Mesendoderm (in vitro differentiated cells): Measurements from ENCODE around the gene SLC22A13.

Experiments used
- DNase-seq: peaks from one replicate; pipeline ENCODE4 v3.0.0; 2013
- H2AK5ac ChIP-seq: 2 replicates; pipeline ENCODE4 v1.6.1; 2013; ENCODE audit warnings: low read length, inconsistent platforms
- H2BK120ac ChIP-seq: 2 replicates; pipeline ENCODE4 v1.6.1; 2013; ENCODE audit warnings: low read depth, mild to moderate bottlenecking, low read length, moderate library complexity, mixed read lengths
- H2BK15ac ChIP-seq: replicated peaks from 2 replicates; pipeline ENCODE4 v1.6.1; 2013; ENCODE audit warnings: low read depth, mild to moderate bottlenecking, moderate library complexity
- H2BK5ac ChIP-seq: 2 replicates; pipeline ENCODE4 v1.6.1; 2013; ENCODE audit warnings: low read length, inconsistent platforms
- H3K18ac ChIP-seq: 2 replicates; pipeline ENCODE4 v1.6.1; 2013; ENCODE audit warnings: mild to moderate bottlenecking, low read length, mixed read lengths
- H3K23ac ChIP-seq: one replicate; pipeline ENCODE4 v1.6.1; 2013; ENCODE audit warnings: low read length
- H3K27ac ChIP-seq: 2 replicates; pipeline ENCODE4 v1.5.1; 2013; ENCODE audit warnings: low read depth, mild to moderate bottlenecking, inconsistent platforms, low read length, moderate library complexity
- H3K27me3 ChIP-seq: 2 replicates; pipeline ENCODE4 v1.6.1; 2013; ENCODE audit warnings: low read length, control low read depth, mild to moderate bottlenecking, inconsistent platforms; ENCODE audit not compliant: insufficient read depth, poor library complexity
- H3K36me3 ChIP-seq: 2 replicates; pipeline ENCODE4 v1.6.1; 2013; ENCODE audit warnings: low read length, inconsistent platforms; ENCODE audit not compliant: control insufficient read depth, insufficient read depth
- H3K4ac ChIP-seq: one replicate; pipeline ENCODE4 v1.6.1; 2013; ENCODE audit warnings: low read depth, mild to moderate bottlenecking, low read length, moderate library complexity
- H3K4me1 ChIP-seq: 2 replicates; pipeline ENCODE4 v1.6.1; 2013; ENCODE audit warnings: low read depth, low read length, inconsistent platforms; ENCODE audit not compliant: control insufficient read depth
- H3K4me2 ChIP-seq: 2 replicates; pipeline ENCODE4 v1.6.1; 2013; ENCODE audit warnings: low read length
- H3K4me3 ChIP-seq: 2 replicates; pipeline ENCODE4 v1.5.1; 2013; ENCODE audit warnings: mild to moderate bottlenecking, low read length
- H3K56ac ChIP-seq: one replicate; pipeline ENCODE4 v1.6.1; 2013; ENCODE audit warnings: low read length
- H3K79me1 ChIP-seq: 2 replicates; pipeline ENCODE4 v1.6.1; 2013; ENCODE audit warnings: low read length, inconsistent platforms
- H3K79me2 ChIP-seq: 2 replicates; pipeline ENCODE4 v1.6.1; 2013; ENCODE audit warnings: mild to moderate bottlenecking, low read length; ENCODE audit not compliant: control insufficient read depth, insufficient read depth
- H3K9ac ChIP-seq: 2 replicates; pipeline ENCODE4 v1.6.1; 2013; ENCODE audit warnings: low read length, inconsistent platforms
- H4K5ac ChIP-seq: one replicate; pipeline ENCODE4 v1.6.1; 2013; ENCODE audit warnings: low read length
- H4K8ac ChIP-seq: one replicate; pipeline ENCODE4 v1.6.1; 2013; ENCODE audit warnings: low read depth, mild to moderate bottlenecking, control low read depth, low read length, moderate library complexity
- WGBS: extraction: QIAGEN DNeasy Blood & Tissue Kit; methylation state at CpG from one replicate; pipeline ENCODE4 v1.1.7; 2013; ENCODE audit warnings: low lambda C conversion rate, missing lambda C conversion rate; ENCODE audit not compliant: insufficient coverage; ENCODE audit errors: extremely low coverage; 5-methylcytosine and 5-hydroxymethylcytosine counted together

Gene SLC22A13

DNA sequence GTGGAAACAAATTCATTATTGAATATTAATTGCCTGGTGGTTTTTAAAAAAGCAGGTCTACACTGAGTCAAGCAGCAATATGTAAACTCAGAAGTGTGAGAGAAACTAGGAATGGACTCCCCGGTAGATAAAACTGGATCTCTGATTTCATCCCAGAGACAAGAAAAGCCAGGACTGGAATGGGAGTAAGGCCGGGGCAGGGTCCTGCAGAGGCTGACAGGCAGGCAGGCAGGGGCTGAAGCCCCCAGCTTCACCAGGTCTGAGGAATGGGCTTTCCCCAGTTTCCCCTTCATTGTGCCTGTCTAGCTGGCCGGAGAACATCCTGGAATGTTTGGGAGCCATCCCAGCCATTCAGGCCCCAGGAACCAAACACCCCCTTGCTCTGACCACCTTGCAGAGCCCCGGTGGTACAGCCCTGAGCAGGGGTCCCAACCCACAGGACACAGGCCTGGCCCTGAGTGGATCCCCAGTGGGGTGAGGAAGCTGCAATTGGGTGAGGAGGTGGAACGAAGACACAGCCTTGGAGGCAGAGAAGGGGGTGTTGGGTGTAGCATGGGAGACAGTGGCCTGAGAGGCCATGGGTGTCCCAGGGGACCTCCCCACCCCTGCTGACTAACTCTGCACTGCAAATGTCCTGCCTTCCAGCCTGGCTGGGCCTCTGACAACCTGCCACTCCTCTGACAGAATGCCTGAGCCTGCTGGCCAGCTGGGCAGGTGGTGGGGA lies 49.3 kb downstream of the SLC22A13 start:
- Histone ChIP-seq H3K4me1 (no peaks in the 10 kb centered on the region), H3K79me1 (no peaks in the 10 kb centered on the region), H3K23ac (no peak overlapping the region), H3K18ac (no peak overlapping the region), H2BK15ac (no peak overlapping the region), H3K36me3 (no peaks in the 10 kb centered on the region), H3K27me3 (no peaks in the 10 kb centered on the region), H2BK120ac (no peak overlapping the region), H3K9ac (no peak overlapping the region), H2BK5ac (no peak overlapping the region), H3K4me3 (no peak overlapping the region), H4K8ac (no peak overlapping the region), H4K5ac (no peak overlapping the region), H3K4me2 (no peak overlapping the region), H3K56ac (no peak overlapping the region), H3K27ac (no peak overlapping the region), H3K79me2 (no peaks in the 10 kb centered on the region), H2AK5ac (no peak overlapping the region), H3K4ac (no peak overlapping the region)
- no CpG with 5 or more reads among the region's 5 CpGs for WGBS
- DNase-seq, result no peak

DNA sequence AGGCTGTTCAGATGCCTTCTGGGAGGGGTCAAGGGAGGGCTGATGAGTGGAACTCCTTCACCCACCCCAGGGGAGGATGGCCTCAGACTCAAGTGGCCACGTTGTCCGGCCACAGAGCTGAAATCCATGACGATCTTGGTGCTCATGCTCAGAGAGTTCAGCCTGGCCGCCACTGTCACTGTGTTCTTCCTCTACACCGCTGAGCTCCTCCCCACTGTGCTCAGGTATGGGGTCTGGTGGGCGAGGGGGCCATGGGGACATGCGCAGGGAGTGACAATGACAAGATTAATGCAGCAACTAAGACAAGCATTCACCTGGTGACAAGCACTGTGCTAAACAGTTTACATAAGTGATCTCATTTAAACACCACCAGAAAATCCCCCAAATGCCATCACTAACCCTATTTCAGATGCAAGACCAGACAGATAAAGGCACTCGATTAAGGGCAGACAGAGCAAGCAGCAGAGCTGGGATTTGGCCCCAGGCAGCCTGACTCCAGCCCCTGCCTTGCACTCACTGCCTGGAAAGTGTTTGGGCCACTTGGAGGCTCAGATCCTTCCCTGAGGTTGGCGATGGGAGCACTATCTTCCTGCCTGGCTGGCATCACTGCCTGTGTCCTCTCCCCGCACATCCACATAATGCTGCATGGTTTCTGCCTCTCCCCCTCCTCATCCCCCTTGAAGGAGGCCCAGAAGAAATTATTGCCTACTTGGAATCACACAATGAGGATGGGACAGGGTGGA lies 50.0 kb downstream of the SLC22A13 start:
- Histone ChIP-seq H3K56ac (peak overlapping the region; percentile 52), H3K79me2 (no peaks in the 10 kb centered on the region), H3K23ac (no peak overlapping the region), H3K27ac (no peak overlapping the region), H3K4me1 (no peaks in the 10 kb centered on the region), H3K18ac (no peak overlapping the region), H2BK120ac (no peak overlapping the region), H4K8ac (no peak overlapping the region), H3K9ac (no peak overlapping the region), H2AK5ac (no peak overlapping the region), H3K36me3 (no peaks in the 10 kb centered on the region), H3K4me3 (no peak overlapping the region), H3K4me2 (no peak overlapping the region), H3K4ac (no peak overlapping the region), H4K5ac (no peak overlapping the region), H3K79me1 (no peaks in the 10 kb centered on the region), H2BK15ac (no peak overlapping the region), H2BK5ac (no peak overlapping the region), H3K27me3 (no peaks in the 10 kb centered on the region)
- no peak for DNase-seq
- WGBS, result no CpG with 5 or more reads among the region's 10 CpGs

DNA sequence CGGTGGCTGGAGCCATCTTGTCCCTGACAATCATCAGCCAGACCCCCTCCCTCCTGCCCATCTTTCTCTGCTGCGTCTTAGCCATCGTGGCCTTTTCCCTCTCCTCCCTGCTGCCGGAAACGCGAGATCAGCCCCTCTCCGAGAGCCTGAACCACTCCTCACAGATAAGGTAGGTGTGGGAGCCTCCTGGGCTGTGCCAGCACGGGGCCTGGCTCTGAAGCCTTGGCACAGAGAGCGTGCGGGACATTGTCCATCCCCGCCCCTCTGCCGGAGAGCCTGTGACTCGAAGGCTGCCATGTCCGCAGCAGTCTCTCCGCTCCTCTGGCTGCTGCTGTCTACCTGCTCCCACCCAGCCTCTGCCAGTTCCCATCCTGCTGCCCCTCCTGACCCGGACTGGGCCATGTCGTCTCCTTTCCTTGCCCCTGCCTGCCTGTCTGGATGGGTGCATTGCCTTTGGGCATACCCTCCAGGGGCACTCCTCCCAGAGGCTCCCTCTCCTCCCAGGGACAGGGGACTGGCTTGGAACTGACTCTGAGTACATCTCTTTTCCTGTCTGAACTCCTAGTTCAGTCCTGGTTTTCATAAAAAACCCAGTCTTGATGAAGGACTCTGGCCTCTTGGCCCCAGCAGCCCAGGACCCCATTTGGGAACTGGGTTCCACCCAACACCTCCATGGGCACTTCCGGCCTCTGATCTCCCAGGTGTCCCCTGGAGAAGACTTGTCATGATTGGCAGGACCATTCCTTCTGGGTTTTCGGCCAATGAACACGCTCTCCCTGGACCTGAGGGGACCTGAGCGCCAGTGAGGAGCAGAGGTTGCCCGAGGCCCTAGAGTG lies 51.0 kb downstream of the SLC22A13 start:
- no peaks in the 10 kb centered on the region for H3K36me3 ChIP-seq
- H3K27me3 ChIP-seq, result no peaks in the 10 kb centered on the region
- no peak overlapping the region for H2AK5ac ChIP-seq
- no peak overlapping the region for H3K4me3 ChIP-seq
- no CpG with 5 or more reads among the region's 22 CpGs for WGBS
- no peak overlapping the region for H4K5ac ChIP-seq
- no peak overlapping the region for H3K18ac ChIP-seq
- H3K56ac ChIP-seq, result no peak overlapping the region
- no peaks in the 10 kb centered on the region for H3K79me2 ChIP-seq
- no peak overlapping the region for H3K4ac ChIP-seq
- no peak overlapping the region for H3K4me2 ChIP-seq
- H2BK120ac ChIP-seq, result no peak overlapping the region
- no peaks in the 10 kb centered on the region for H3K4me1 ChIP-seq
- H3K9ac ChIP-seq, result no peak overlapping the region
- DNase-seq, result no peak
- H3K23ac ChIP-seq, result no peak overlapping the region
- no peak overlapping the region for H2BK5ac ChIP-seq
- no peak overlapping the region for H3K27ac ChIP-seq
- no peak overlapping the region for H4K8ac ChIP-seq
- no peak overlapping the region for H2BK15ac ChIP-seq
- H3K79me1 ChIP-seq, result no peaks in the 10 kb centered on the region

DNA sequence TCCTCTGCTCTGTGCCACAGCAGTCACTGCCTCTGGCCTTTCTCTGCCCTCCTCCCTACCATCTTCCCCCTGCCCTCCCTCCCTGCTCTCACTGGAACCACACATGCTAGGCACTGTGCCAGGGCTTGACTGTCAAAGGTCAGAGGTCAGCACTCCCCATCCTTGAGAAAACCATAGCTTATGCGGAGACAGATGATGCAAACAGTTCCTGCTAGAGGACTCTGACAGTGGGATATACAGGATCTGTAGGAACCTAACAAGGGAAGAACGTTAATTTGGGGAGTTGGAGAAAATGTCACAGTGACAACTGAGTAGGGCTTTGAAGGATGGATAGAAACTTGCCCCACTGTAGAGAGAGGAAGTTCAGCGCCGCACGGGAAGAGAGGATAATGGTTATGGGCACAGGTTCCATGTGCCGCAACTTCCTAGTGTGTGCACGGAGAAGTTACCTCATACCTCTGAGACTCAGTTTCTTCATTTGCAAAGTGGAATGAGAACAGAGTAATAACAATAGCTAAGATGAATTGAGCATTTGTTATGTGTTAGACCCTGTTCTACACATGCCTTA lies 51.7 kb downstream of the SLC22A13 start:
- Histone ChIP-seq H2BK15ac (no peak overlapping the region), H3K79me1 (no peaks in the 10 kb centered on the region), H3K27ac (no peak overlapping the region), H4K5ac (no peak overlapping the region), H4K8ac (no peak overlapping the region), H3K23ac (no peak overlapping the region), H3K4ac (no peak overlapping the region), H3K4me2 (no peak overlapping the region), H3K9ac (no peak overlapping the region), H3K56ac (no peak overlapping the region), H3K36me3 (no peaks in the 10 kb centered on the region), H2BK120ac (no peak overlapping the region), H3K4me1 (no peaks in the 10 kb centered on the region), H3K18ac (no peak overlapping the region), H2BK5ac (no peak overlapping the region), H2AK5ac (no peak overlapping the region), H3K79me2 (no peaks in the 10 kb centered on the region), H3K27me3 (no peaks in the 10 kb centered on the region), H3K4me3 (no peak overlapping the region)
- WGBS, result no CpG with 5 or more reads among the region's 7 CpGs
- no peak for DNase-seq

DNA sequence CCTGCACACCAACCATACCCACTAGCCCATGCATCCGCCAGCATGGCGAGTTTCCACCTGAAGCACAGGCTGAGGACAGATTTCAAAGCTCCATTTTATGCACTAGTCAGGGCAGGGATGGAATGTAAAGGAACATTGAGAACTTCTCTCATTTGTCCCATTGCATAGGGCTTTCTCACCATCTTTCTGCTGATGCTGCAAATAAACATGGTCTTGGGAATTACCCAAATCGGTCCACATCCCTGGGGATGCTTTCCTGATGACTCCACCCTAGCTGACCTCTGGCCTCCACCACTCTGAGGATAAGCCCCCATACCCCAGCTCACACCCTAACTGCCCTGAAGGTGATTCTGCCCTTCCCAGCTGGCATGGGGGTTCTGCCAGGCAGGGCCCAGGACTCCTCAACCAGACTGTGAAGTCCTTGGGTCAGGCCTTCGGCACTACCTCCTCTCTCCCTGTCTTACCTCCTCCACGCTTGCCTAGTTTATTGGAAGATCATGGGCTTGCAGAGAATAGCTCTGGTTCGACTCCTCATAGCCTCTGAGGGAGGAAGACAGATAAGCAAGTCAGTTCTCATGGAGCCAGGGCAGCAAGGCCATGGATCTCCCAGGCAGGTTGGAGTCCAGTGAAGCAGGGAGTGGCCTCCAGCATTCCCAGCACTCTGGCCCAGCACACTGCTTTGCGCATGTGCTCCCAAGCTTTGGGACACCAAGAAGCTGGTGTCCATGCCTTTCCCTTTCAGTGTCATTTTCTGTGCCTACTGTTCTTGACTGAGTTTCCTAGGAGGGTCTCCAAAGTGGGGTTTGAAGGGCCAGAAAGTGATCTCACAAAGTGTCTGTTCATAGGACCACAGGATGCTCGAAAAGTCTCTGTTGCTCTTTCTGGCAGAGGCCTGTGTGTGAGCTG lies 53.4 kb downstream of the SLC22A13 start:
- Histone ChIP-seq H3K23ac (no peak overlapping the region), H2BK15ac (no peak overlapping the region), H4K5ac (no peak overlapping the region), H4K8ac (no peak overlapping the region), H3K4me3 (no peak overlapping the region), H2BK5ac (no peak overlapping the region), H3K9ac (no peak overlapping the region), H3K4me1 (no peaks in the 10 kb centered on the region), H3K4ac (no peak overlapping the region), H3K27ac (no peak overlapping the region), H3K36me3 (no peaks in the 10 kb centered on the region), H3K56ac (no peak overlapping the region), H3K79me2 (no peaks in the 10 kb centered on the region), H3K4me2 (no peak overlapping the region), H3K18ac (no peak overlapping the region), H2BK120ac (no peak overlapping the region), H3K79me1 (no peaks in the 10 kb centered on the region), H3K27me3 (no peaks in the 10 kb centered on the region), H2AK5ac (no peak overlapping the region)
- WGBS, result no CpG with 5 or more reads among the region's 8 CpGs
- DNase-seq, result no peak
